PC-3 (cell line): ENCODE data around the gene TBX2. TPM values are rescaled to one million over a fixed set of nuclear protein-coding genes. Genes with fewer than 3 reads are reported as not detected.

Experiments used
- ATAC-seq: fragments of 200-7000 bp; cut with Tn5 transposase; 2 replicates; pipeline ENCODE4 v1.9.1; 2020; ENCODE audit warnings: mild to moderate bottlenecking, moderate library complexity
- BruUV-seq: library from RNA; stranded (reverse); fragments of 400-500 nt; replicated peaks from 2 replicates; lab custom pipeline; 2021; lab: Mats Ljungman, UMichigan
- CTCF ChIA-PET: fragments of 300-600 bp; sonication (Branson Sonifier 250); formaldehyde crosslinking; loops from one replicate; lab custom pipeline; 2022; ENCODE audit warnings: antibody characterized with exemption; lab: Charles Lee
- POLR2A ChIA-PET: fragments of 300-600 bp; sonication (Branson Sonifier 250); formaldehyde crosslinking; loops from one replicate; lab custom pipeline; 2022; ENCODE audit warnings: antibody characterized with exemption; ENCODE audit not compliant: unreplicated experiment; lab: Charles Lee
- DNase-seq: peaks from one replicate; pipeline ENCODE4 v3.0.0-alpha.2; 2015
- H2AFZ ChIP-seq: fragments of 300-600 bp; sonication (generic); 2 replicates; pipeline ENCODE4 v1.6.0; 2016; ENCODE audit warnings: antibody characterized with exemption, low read length
- H3F3A ChIP-seq: fragments of 300-600 bp; sonication (generic); one replicate; pipeline ENCODE4 v1.6.0; 2017; ENCODE audit warnings: antibody characterized with exemption, low read length, control low read depth, mild to moderate bottlenecking; ENCODE audit not compliant: unreplicated experiment
- H3K27ac ChIP-seq: fragments of 300-600 bp; sonication (generic); 2 replicates; pipeline ENCODE4 v1.5.1; 2016; ENCODE audit warnings: mild to moderate bottlenecking, low read length
- H3K27me3 ChIP-seq: fragments of 300-600 bp; sonication (generic); 2 replicates; pipeline ENCODE4 v1.6.1; 2016; ENCODE audit warnings: low read length, mixed read lengths
- H3K36me3 ChIP-seq: fragments of 300-600 bp; sonication (generic); 2 replicates; pipeline ENCODE4 v1.6.1; 2016; ENCODE audit warnings: low read depth, mixed run types, low read length, mixed read lengths
- H3K4me1 ChIP-seq: fragments of 300-600 bp; sonication (generic); 2 replicates; pipeline ENCODE4 v1.5.1; 2016; ENCODE audit warnings: low read length; ENCODE audit not compliant: insufficient read depth
- H3K4me2 ChIP-seq: fragments of 300-600 bp; sonication (generic); 2 replicates; pipeline ENCODE4 v1.6.0; 2016; ENCODE audit warnings: low read length
- H3K4me3 ChIP-seq: fragments of 300-600 bp; sonication (generic); 2 replicates; pipeline ENCODE4 v1.5.1; 2016; ENCODE audit warnings: mild to moderate bottlenecking, low read length, mixed read lengths
- H3K79me2 ChIP-seq: fragments of 300-600 bp; sonication (generic); 2 replicates; pipeline ENCODE4 v1.6.1; 2017; ENCODE audit warnings: low read length, mixed read lengths
- H3K9ac ChIP-seq: fragments of 300-600 bp; sonication (generic); 2 replicates; pipeline ENCODE4 v1.6.0; 2016; ENCODE audit warnings: mild to moderate bottlenecking, low read length
- H3K9me2 ChIP-seq: fragments of 300-600 bp; sonication (generic); replicated peaks from 2 replicates; pipeline ENCODE4 v1.6.1; 2016; ENCODE audit warnings: mixed run types, low read length, mixed read lengths
- H3K9me3 ChIP-seq: fragments of 300-600 bp; sonication (generic); 2 replicates; pipeline ENCODE4 v1.6.1; 2016; ENCODE audit warnings: low read length, mixed read lengths
- H4K20me1 ChIP-seq: fragments of 300-600 bp; sonication (generic); 2 replicates; pipeline ENCODE4 v1.6.1; 2016; ENCODE audit warnings: low read length, mixed read lengths
- CTCF ChIP-seq: fragments of 300-600 bp; sonication (generic); conservative IDR thresholded peaks from 2 replicates; pipeline ENCODE4 v1.5.1; 2017; ENCODE audit warnings: antibody characterized with exemption, low read depth, mild to moderate bottlenecking, low read length
- EZH2 ChIP-seq: fragments of 300-600 bp; sonication (generic); IDR thresholded peaks from one replicate; pipeline ENCODE4 v1.6.1; 2017; ENCODE audit warnings: antibody characterized with exemption, mild to moderate bottlenecking, low read length; ENCODE audit not compliant: unreplicated experiment
- EZH2phosphoT487 ChIP-seq: fragments of 300-600 bp; sonication (generic); IDR thresholded peaks from 2 replicates; pipeline ENCODE4 v1.6.1; 2018; ENCODE audit warnings: mild to moderate bottlenecking, antibody characterized with exemption, low read length, borderline replicate concordance
- intact Hi-C: fragments of 100-400 bp; cut with micrococcal nuclease; formaldehyde crosslinking; loops from 2 replicates; pipeline ENCODE4 v1.9.0; 2023
- total RNA-seq: library from RNA; depleted of rRNA; stranded (reverse); fragments of >200 nt; gene quantifications from 2 replicates; pipeline ENCODE4 v1.2.3, GENCODE V29; 2014

Gene TBX2
- total RNA-seq, 1 experiment from 2014 or later, result 7.1 TPM

- H3K79me2 ChIP-seq, result 0 out of 2 replicates have a peak, but pooled peaks cover under 1% of the 10 kb centered on the region
- H3K36me3 ChIP-seq, result no peaks in the 10 kb centered on the region
- ChIA-PET POLR2A (interaction anchor here (0.6 kb wide), 1 partner anchor 55 kb away, joined by 8 read pairs; no protein-coding TSS in a partner anchor), CTCF (interaction anchor here (0.6 kb wide), 1 partner anchor 36 kb away, joined by 3 read pairs; no protein-coding TSS in a partner anchor)
- no peak for TF ChIP-seq EZH2phosphoT487
- TF ChIP-seq CTCF, result peak; percentile 59
- intact Hi-C loops, result loop anchor here (5.0 kb wide), 1 partner anchor 671 kb away; no protein-coding TSS in a partner anchor
- H3K4me1 ChIP-seq, result peaks cover 14% of the 10 kb centered on the region; the same call in 1 of the 2 replicates
- BruUV-seq, result no TSS peak
- ATAC-seq (no peak), DNase-seq (peak; percentile 47)
- H3K9me2 ChIP-seq, result no peaks in the 10 kb centered on the region
- H3K27me3 ChIP-seq, result no peaks in the 10 kb centered on the region
- no peak overlapping the region for H3K4me2 ChIP-seq
- H3K9ac ChIP-seq, result no peak overlapping the region
- no peaks in the 10 kb centered on the region for H4K20me1 ChIP-seq
- H3K4me3 ChIP-seq, result no peak overlapping the region
- H3F3A ChIP-seq, result no peaks in the 10 kb centered on the region
- no peak overlapping the region for H2AFZ ChIP-seq
- H3K9me3 ChIP-seq, result no peaks in the 10 kb centered on the region
- no peak overlapping the region for H3K27ac ChIP-seq
Measured at GRCh38 chr17:61393550-61393903, 6.1 kb upstream of the TBX2 start.

- Histone ChIP-seq H3F3A (no peaks in the 10 kb centered on the region), H3K4me3 (no peak overlapping the region), H3K27me3 (no peaks in the 10 kb centered on the region), H2AFZ (no peak overlapping the region), H3K4me1 (peaks cover 15% of the 10 kb centered on the region; the same call in 1 of the 2 replicates), H3K9me3 (no peaks in the 10 kb centered on the region), H4K20me1 (no peaks in the 10 kb centered on the region), H3K9ac (no peak overlapping the region), H3K4me2 (no peak overlapping the region), H3K27ac (no peak overlapping the region), H3K79me2 (0 out of 2 replicates have a peak, but pooled peaks cover 4% of the 10 kb centered on the region), H3K9me2 (no peaks in the 10 kb centered on the region), H3K36me3 (no peaks in the 10 kb centered on the region)
- TSS peak; percentile 15 for BruUV-seq
- no peak for DNase-seq
- TF ChIP-seq EZH2 (no peak), EZH2phosphoT487 (no peak), CTCF (no peak)
- intact Hi-C loops, result loop anchor here (5.0 kb wide), 1 partner anchor 672 kb away; no protein-coding TSS in a partner anchor
- CTCF ChIA-PET, result interaction anchor here (0.6 to 1.1 kb wide), 2 partner anchors 37 to 673 kb away, joined by 3 to 5 read pairs; no protein-coding TSS in a partner anchor
- POLR2A ChIA-PET, result interaction anchor here (0.5 to 0.6 kb wide), 4 partner anchors 56 to 465 kb away, joined by 4 to 12 read pairs (median 8); no protein-coding TSS in a partner anchor
- ATAC-seq, result no peak
Measured at GRCh38 chr17:61393904-61394629, 5.6 kb upstream of the TBX2 start.
